H1 (cell line): ENCODE measurements around the gene TSC22D4. TPM values are rescaled to one million over a fixed set of nuclear protein-coding genes. Genes with fewer than 3 reads are reported as not detected.

Experiments
- CTCF ChIA-PET: fragments of 300-600 bp; sonication (Branson Sonifier 250); formaldehyde crosslinking; loops from one replicate; lab custom pipeline; 2021; ENCODE audit not compliant: partially characterized antibody; lab: Charles Lee
- POLR2A ChIA-PET: fragments of 300-600 bp; sonication (Branson Sonifier 250); formaldehyde crosslinking; loops from one replicate; lab custom pipeline; 2021; ENCODE audit warnings: inconsistent platforms; ENCODE audit not compliant: partially characterized antibody; lab: Charles Lee
- DNase-seq, 2 experiments: peaks; one replicate each; pipeline versions ENCODE4 v3.0.0 to v3.0.0-alpha.2; 2010 to 2022; ENCODE audit warnings: low spot score in 2 of 2, low read depth in 1 of 2, mixed read lengths in 1 of 2
- FAIRE-seq: peaks from 2 replicates; lab custom pipeline; 2011; peaks lifted over from hg19 to GRCh38; lab: Jason Lieb, UNC
- H2AFZ ChIP-seq: 2 replicates; pipeline ENCODE4 v1.8.1; 2012; ENCODE audit warnings: low read length, inconsistent platforms
- H2AK5ac ChIP-seq: 2 replicates; pipeline ENCODE4 v1.6.1; 2013; ENCODE audit warnings: low read depth, low read length
- H2BK120ac ChIP-seq: replicated peaks from 2 replicates; pipeline ENCODE3; 2013; ENCODE audit warnings: low read depth, low read length, inconsistent platforms
- H2BK12ac ChIP-seq: 2 replicates; pipeline ENCODE4 v1.6.1; 2013; ENCODE audit warnings: low read depth, low read length
- H2BK15ac ChIP-seq: 2 replicates; pipeline ENCODE4 v1.6.1; 2013; ENCODE audit warnings: low read length
- H2BK20ac ChIP-seq: 2 replicates; pipeline ENCODE4 v1.6.1; 2013; ENCODE audit warnings: low read length
- H2BK5ac ChIP-seq: 2 replicates; pipeline ENCODE4 v1.6.1; 2013; ENCODE audit warnings: low read depth, low read length
- H3K14ac ChIP-seq: 2 replicates; pipeline ENCODE4 v1.6.1; 2013; ENCODE audit warnings: inconsistent platforms; ENCODE audit not compliant: insufficient read length
- H3K18ac ChIP-seq: 2 replicates; pipeline ENCODE4 v1.6.1; 2013; ENCODE audit warnings: low read length; ENCODE audit errors: extremely low read depth
- H3K23ac ChIP-seq: 2 replicates; pipeline ENCODE4 v1.6.1; 2013; ENCODE audit warnings: inconsistent platforms; ENCODE audit not compliant: insufficient read length
- H3K23me2 ChIP-seq: 2 replicates; pipeline ENCODE4 v1.6.1; 2013; ENCODE audit warnings: low read depth, low read length
- H3K27ac ChIP-seq: 2 replicates; pipeline ENCODE4 v1.6.1; 2011; ENCODE audit warnings: low read depth, low read length, inconsistent platforms
- H3K27me3 ChIP-seq, 4 experiments: replicated peaks in 1 of 4; 1 replicate in 1 of 4; 2 replicates in 3 of 4; pipeline versions ENCODE4 v1.6.1 to v1.8.1; 2011 to 2013; ENCODE audit warnings: low read length in 3 of 4, mild to moderate bottlenecking in 3 of 4, inconsistent platforms in 2 of 4, mixed read lengths in 2 of 4, moderate library complexity in 1 of 4; ENCODE audit not compliant: control insufficient read depth in 3 of 4, insufficient read depth in 3 of 4; ENCODE audit errors: extremely low read depth in 1 of 4
- H3K36me3 ChIP-seq, 4 experiments: 2 replicates each; pipeline versions ENCODE4 v1.6.1 to v1.8.1; 2011 to 2013; ENCODE audit warnings: mild to moderate bottlenecking in 4 of 4, low read length in 3 of 4, moderate library complexity in 2 of 4, control low read depth in 1 of 4, inconsistent platforms in 1 of 4; ENCODE audit not compliant: insufficient read depth in 4 of 4, control insufficient read depth in 2 of 4
- H3K4ac ChIP-seq: replicated peaks from 2 replicates; pipeline ENCODE3; 2013; ENCODE audit warnings: low read length, low read depth, mixed read lengths, inconsistent platforms; ENCODE audit not compliant: insufficient read length
- H3K4me1 ChIP-seq, 4 experiments: replicated peaks in 1 of 4; 1 replicate in 1 of 4; 2 replicates in 3 of 4; pipeline versions ENCODE4 v1.6.1 to v1.8.1; 2011 to 2013; ENCODE audit warnings: low read length in 3 of 4, inconsistent platforms in 2 of 4, mixed read lengths in 1 of 4; ENCODE audit not compliant: insufficient read depth in 4 of 4, control insufficient read depth in 3 of 4
- H3K4me2 ChIP-seq, 2 experiments: 2 replicates each; pipeline versions ENCODE4 v1.6.1 to v1.8.1; 2011 to 2013; ENCODE audit warnings: low read depth in 2 of 2, low read length in 2 of 2, control low read depth in 1 of 2, inconsistent platforms in 1 of 2, mild to moderate bottlenecking in 1 of 2; ENCODE audit not compliant: insufficient read depth in 1 of 2
- H3K4me3 ChIP-seq, 4 experiments: fragments of 200-600, 300-600 bp in 1 of 4; sonication (generic), shearing (Covaris generic), sonication (Bioruptor Twin) in 1 of 4; 2 replicates each; pipeline versions ENCODE4 v1.5.1 to v1.8.1; 2011 to 2016; ENCODE audit warnings: low read length in 4 of 4, low read depth in 3 of 4, control low read depth in 2 of 4, inconsistent platforms in 2 of 4, mild to moderate bottlenecking in 2 of 4, mixed read lengths in 1 of 4, moderate library complexity in 1 of 4; ENCODE audit not compliant: insufficient read depth in 2 of 4; ENCODE audit errors: extremely low read depth in 1 of 4
- H3K56ac ChIP-seq: replicated peaks from 2 replicates; pipeline ENCODE3; 2013; ENCODE audit warnings: low read depth, mild to moderate bottlenecking, mixed read lengths, low read length, inconsistent platforms; ENCODE audit not compliant: insufficient read length
- H3K79me1 ChIP-seq: 2 replicates; pipeline ENCODE4 v1.6.1; 2013; ENCODE audit warnings: low read depth, low read length, control low read depth
- H3K79me2 ChIP-seq, 2 experiments: 2 replicates each; pipeline versions ENCODE4 v1.6.1 to v1.8.1; 2012 to 2013; ENCODE audit warnings: low read length in 2 of 2, mild to moderate bottlenecking in 2 of 2, inconsistent platforms in 1 of 2; ENCODE audit not compliant: insufficient read depth in 2 of 2, control insufficient read depth in 1 of 2
- H3K9ac ChIP-seq, 4 experiments: replicated peaks in 1 of 4; 1 replicate in 1 of 4; 2 replicates in 3 of 4; pipeline versions ENCODE4 v1.6.1 to v1.8.1; 2011 to 2013; ENCODE audit warnings: low read depth in 3 of 4, low read length in 3 of 4, control low read depth in 2 of 4, mild to moderate bottlenecking in 2 of 4, moderate library complexity in 2 of 4, inconsistent platforms in 1 of 4; ENCODE audit errors: extremely low read depth in 1 of 4
- H3K9me3 ChIP-seq, 2 experiments: 2 replicates each; pipeline versions ENCODE4 v1.6.1 to v1.8.1; 2012 to 2013; ENCODE audit warnings: mild to moderate bottlenecking in 2 of 2, moderate library complexity in 2 of 2, control low read depth in 1 of 2, inconsistent platforms in 1 of 2, low read depth in 1 of 2, low read length in 1 of 2, mixed read lengths in 1 of 2; ENCODE audit not compliant: insufficient read depth in 2 of 2
- H4K20me1 ChIP-seq, 2 experiments: replicated peaks in 1 of 2; 2 replicates each; pipeline versions ENCODE3 to v1.8.1; 2011 to 2013; ENCODE audit warnings: inconsistent platforms in 2 of 2, low read length in 2 of 2, mild to moderate bottlenecking in 1 of 2; ENCODE audit not compliant: insufficient read depth in 2 of 2, control insufficient read depth in 1 of 2
- H4K5ac ChIP-seq: 2 replicates; pipeline ENCODE4 v1.6.1; 2013; ENCODE audit warnings: low read length, low read depth, mixed read lengths, inconsistent platforms; ENCODE audit not compliant: insufficient read length
- H4K8ac ChIP-seq: 2 replicates; pipeline ENCODE4 v1.8.0; 2013; ENCODE audit warnings: mild to moderate bottlenecking, moderate library complexity, low read length, inconsistent platforms; ENCODE audit not compliant: insufficient read depth; ENCODE audit errors: extremely low read depth
- H4K91ac ChIP-seq: replicated peaks from 2 replicates; pipeline ENCODE3; 2013; ENCODE audit warnings: low read length, mixed read lengths, inconsistent platforms; ENCODE audit not compliant: insufficient read length
- CHD1 ChIP-seq: IDR thresholded peaks from 2 replicates; pipeline ENCODE4 v1.6.1; 2012; ENCODE audit warnings: low read depth, low read length, improper control_type of control experiment
- EP300 ChIP-seq, 2 experiments: IDR thresholded peaks; 1 replicate in 1 of 2; 2 replicates in 1 of 2; pipeline ENCODE4 v1.6.1; 2011 to 2012; ENCODE audit warnings: low read depth in 2 of 2, low read length in 2 of 2, mild to moderate bottlenecking in 2 of 2, borderline replicate concordance in 1 of 2, inconsistent platforms in 1 of 2, moderate library complexity in 1 of 2
- HDAC2 ChIP-seq, 2 experiments: fragments of 300-600 bp in 1 of 2; sonication (generic) in 1 of 2; IDR thresholded peaks; 2 replicates each; pipeline ENCODE4 v1.6.1; 2011 to 2012; ENCODE audit warnings: low read depth in 2 of 2, low read length in 2 of 2, mild to moderate bottlenecking in 2 of 2, moderate library complexity in 2 of 2, borderline replicate concordance in 1 of 2, inconsistent platforms in 1 of 2
- PHF8 ChIP-seq: fragments of 200-600 bp; sonication (generic); conservative IDR thresholded peaks from 2 replicates; pipeline ENCODE4 v1.7.1; 2012; ENCODE audit warnings: low read depth, mild to moderate bottlenecking, inconsistent platforms, low read length, moderate library complexity
- SAP30 ChIP-seq: fragments of 300-600 bp; sonication (generic); IDR thresholded peaks from 2 replicates; pipeline ENCODE4 v1.7.1; 2012; ENCODE audit warnings: low read length, moderate library complexity, mild to moderate bottlenecking, inconsistent platforms; ENCODE audit not compliant: insufficient read depth, insufficient replicate concordance
- SP1 ChIP-seq: IDR thresholded peaks from 2 replicates; pipeline ENCODE4 v1.6.1; 2011; ENCODE audit warnings: low read depth, low read length
- SP4 ChIP-seq: IDR thresholded peaks from 2 replicates; pipeline ENCODE4 v1.6.1; 2012; ENCODE audit warnings: low read length, inconsistent platforms
- TBP ChIP-seq: IDR thresholded peaks from 2 replicates; pipeline ENCODE4 v1.6.1; 2011; ENCODE audit warnings: low read depth, low read length, improper control_type of control experiment
- TCF12 ChIP-seq: IDR thresholded peaks from 2 replicates; pipeline ENCODE4 v1.6.1; 2011; ENCODE audit warnings: low read depth, mild to moderate bottlenecking, low read length
- WGBS, 2 experiments: shearing (Covaris generic) in 1 of 2; methylation state at CpG; one replicate each; pipeline versions ENCODE4 v1.1.6 to v1.1.7; 2013 to 2015; ENCODE audit warnings: low lambda C conversion rate in 2 of 2, mixed read lengths in 2 of 2, inconsistent platforms in 1 of 2, low coverage in 1 of 2, missing lambda C conversion rate in 1 of 2; ENCODE audit not compliant: insufficient replicate concordance in 2 of 2, insufficient coverage in 1 of 2, insufficient read length in 1 of 2; ENCODE audit errors: extremely low coverage in 1 of 2, missing lambda C conversion rate in 1 of 2; 5-methylcytosine and 5-hydroxymethylcytosine counted together
- polyA plus RNA-seq, 7 experiments: library from polyadenylated mRNA; depleted of rRNA in 3 of 7; stranded (reverse) in 5 of 7; unstranded in 2 of 7; fragments of >200 nt in 5 of 7; fragments of 200-250 nt in 2 of 7; gene quantifications; 1 replicate in 5 of 7; 2 replicates in 1 of 7; 4 replicates in 1 of 7; pipeline versions ENCODE4 v1.2.1 to v1.2.3, GENCODE V29; 2011 to 2013; ENCODE audit warnings: missing spikeins in 2 of 7, mixed read lengths in 2 of 7
- total RNA-seq: library from RNA; stranded (reverse); fragmentation: NEBNext Ultra II Directional; extraction: Animal tissue kit (Norgen Biotek cat#: 25700); gene quantifications from 2 replicates; pipeline ENCODE4 v1.2.1, GENCODE V29; 2021
- TF ChIP-seq, protein P1 (sequence below), 3 experiments: IDR thresholded peaks; 1 replicate in 2 of 3; 2 replicates in 1 of 3; pipeline versions ENCODE4 v1.5.1 to v1.6.1; 2011; ENCODE audit warnings: low read length in 3 of 3, mild to moderate bottlenecking in 3 of 3, inconsistent platforms in 2 of 3, low read depth in 1 of 3, moderate library complexity in 1 of 3; ENCODE audit not compliant: insufficient read depth in 1 of 3; ENCODE audit errors: control extremely low read depth in 1 of 3

The TSC22D4 gene
- total and polyA plus RNA-seq, 2 of the 8 experiments (the other 6 are each of a cell fraction or from before 2014, with no cell fraction given): 13.2 to 20.3 TPM

GRCh38 chr7:100464210-100464660 lies 14.8 kb downstream of the TSC22D4 start, which contains the start of gene SPACDR:
Gene SPACDR, minus strand, starts transcription at chr7:100464260. Its CDS starts 235 bp downstream, at chr7:100464025.
- ChIA-PET CTCF (interaction anchor here (0.9 to 12.4 kb wide), 7 partner anchors 11 to 99 kb away, joined by 4 to 152 read pairs (median 21); partner anchors contain the start of genes NYAP1 and TSC22D4), POLR2A (interaction anchor here (1.0 to 4.7 kb wide), 2 partner anchors 11 to 35 kb away, joined by 3 to 25 read pairs; partner anchors contain the start of genes MEPCE and ZCWPW1)
- Histone ChIP-seq H2BK12ac (0 out of 2 replicates have a peak within 1 kb of the TSS, but pooled peaks have one; percentile 9), H2BK15ac (no peak within 1 kb of the TSS), H4K5ac (no peak within 1 kb of the TSS), H3K4ac (no peak within 1 kb of the TSS), H2AK5ac (no peak within 1 kb of the TSS), H3K9me3 (no peaks in the 10 kb centered on the region), H4K91ac (no peak within 1 kb of the TSS), H3K9ac (no peak within 1 kb of the TSS), H3K79me2 (no peaks in the 10 kb centered on the region), H3K27ac (no peak within 1 kb of the TSS), H3K4me1 (no peaks in the 10 kb centered on the region; a peak in 1 of 7 replicates), H3K56ac (no peak within 1 kb of the TSS), H3K4me3 (no peak within 1 kb of the TSS), H2BK20ac (0 out of 2 replicates have a peak within 1 kb of the TSS, but pooled peaks have one; percentile 34), H3K18ac (no peak within 1 kb of the TSS), H2BK120ac (no peak within 1 kb of the TSS), H3K23ac (no peak within 1 kb of the TSS), H3K14ac (no peak within 1 kb of the TSS), H3K4me2 (no peak within 1 kb of the TSS), H2AFZ (no peak within 1 kb of the TSS), H4K8ac (no peak within 1 kb of the TSS), H3K36me3 (no peaks in the 10 kb centered on the region), H3K23me2 (no peaks in the 10 kb centered on the region), H2BK5ac (no peak within 1 kb of the TSS), H3K79me1 (no peaks in the 10 kb centered on the region), H4K20me1 (no peaks in the 10 kb centered on the region), H3K27me3 (no peaks in the 10 kb centered on the region)
- DNase-seq (no peak), FAIRE-seq (no peak)
- 87% methylated on average over 6 of the region's 7 CpGs; no CpG with 5 or more reads in 1 of the 2 experiments for WGBS, 2 experiments
- TF ChIP-seq TCF12: no peak
- TF ChIP-seq EP300 (IDR thresholded peaks at IDR 0.05; ENCODE audit: borderline replicate concordance in 1 of 2, low read depth in 2 of 2, low read length in 2 of 2): no peak
- no peak for TF ChIP-seq TBP
- TF ChIP-seq, protein P1, sequence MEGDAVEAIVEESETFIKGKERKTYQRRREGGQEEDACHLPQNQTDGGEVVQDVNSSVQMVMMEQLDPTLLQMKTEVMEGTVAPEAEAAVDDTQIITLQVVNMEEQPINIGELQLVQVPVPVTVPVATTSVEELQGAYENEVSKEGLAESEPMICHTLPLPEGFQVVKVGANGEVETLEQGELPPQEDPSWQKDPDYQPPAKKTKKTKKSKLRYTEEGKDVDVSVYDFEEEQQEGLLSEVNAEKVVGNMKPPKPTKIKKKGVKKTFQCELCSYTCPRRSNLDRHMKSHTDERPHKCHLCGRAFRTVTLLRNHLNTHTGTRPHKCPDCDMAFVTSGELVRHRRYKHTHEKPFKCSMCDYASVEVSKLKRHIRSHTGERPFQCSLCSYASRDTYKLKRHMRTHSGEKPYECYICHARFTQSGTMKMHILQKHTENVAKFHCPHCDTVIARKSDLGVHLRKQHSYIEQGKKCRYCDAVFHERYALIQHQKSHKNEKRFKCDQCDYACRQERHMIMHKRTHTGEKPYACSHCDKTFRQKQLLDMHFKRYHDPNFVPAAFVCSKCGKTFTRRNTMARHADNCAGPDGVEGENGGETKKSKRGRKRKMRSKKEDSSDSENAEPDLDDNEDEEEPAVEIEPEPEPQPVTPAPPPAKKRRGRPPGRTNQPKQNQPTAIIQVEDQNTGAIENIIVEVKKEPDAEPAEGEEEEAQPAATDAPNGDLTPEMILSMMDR (IDR thresholded peaks at IDR 0.05; ENCODE audit: control extremely low read depth in 1 of 3, insufficient read depth in 1 of 3, low read depth in 1 of 3, low read length in 3 of 3): no peak
- TF ChIP-seq SP4: no peak
- no peak for TF ChIP-seq HDAC2 (IDR thresholded peaks at IDR 0.05; ENCODE audit: borderline replicate concordance in 1 of 2, low read depth in 2 of 2, low read length in 2 of 2)
- TF ChIP-seq PHF8: no peak
- TF ChIP-seq SAP30: no peak
- no peak for TF ChIP-seq SP1
- no peak for TF ChIP-seq CHD1
